BJ (cell line): ENCODE results near the gene MARCHF4. TPM values are rescaled to one million over a fixed set of nuclear protein-coding genes. Genes with fewer than 3 reads are reported as not detected.

ENCODE experiments used
- CTCF ChIA-PET: fragments of 350-600 bp; formaldehyde crosslinking; extraction: SDS; loops from one replicate; lab custom pipeline; 2021; ENCODE audit warnings: antibody characterized with exemption, inconsistent platforms; lab: Yijun Ruan, JAX
- POLR2A ChIA-PET: fragments of 300-600 bp; sonication (Branson Sonifier 250); formaldehyde crosslinking; extraction: SDS; loops from one replicate; lab custom pipeline; 2021; ENCODE audit warnings: antibody characterized with exemption; lab: Charles Lee
- DNase-seq: peaks from one replicate; pipeline ENCODE4 v3.0.0-alpha.2; 2011; ENCODE audit warnings: low read depth
- H3K27me3 ChIP-seq: 2 replicates; pipeline ENCODE4 v1.6.0; 2011; ENCODE audit warnings: low read length; ENCODE audit not compliant: control insufficient read depth, insufficient read depth
- H3K36me3 ChIP-seq: 2 replicates; pipeline ENCODE4 v1.5.1; 2011; ENCODE audit warnings: low read length; ENCODE audit not compliant: control insufficient read depth, insufficient read depth
- H3K4me3 ChIP-seq: 2 replicates; pipeline ENCODE4 v1.5.1; 2011; ENCODE audit warnings: low read depth, mild to moderate bottlenecking, control low read depth, low read length
- polyA plus RNA-seq: library from polyadenylated mRNA; depleted of rRNA; stranded (reverse); fragments of >200 nt; gene quantifications from 2 replicates; pipeline ENCODE4 v1.2.3, GENCODE V29; 2011
- TF ChIP-seq, protein P1 (sequence below): IDR thresholded peaks from 2 replicates; pipeline ENCODE4 v1.5.1; 2011; ENCODE audit warnings: low read depth, mild to moderate bottlenecking, control low read depth, inconsistent platforms, low read length, moderate library complexity; ENCODE audit not compliant: insufficient read depth

The MARCHF4 gene
- polyA plus RNA-seq, 1 experiment: 9.7 TPM

GRCh38 chr2:216355711-216356110 is 16.6 kb downstream of the MARCHF4 start:
- CTCF ChIA-PET: no interaction called here
- POLR2A ChIA-PET: no interaction called here
- no peak for DNase-seq
- TF ChIP-seq, protein P1, sequence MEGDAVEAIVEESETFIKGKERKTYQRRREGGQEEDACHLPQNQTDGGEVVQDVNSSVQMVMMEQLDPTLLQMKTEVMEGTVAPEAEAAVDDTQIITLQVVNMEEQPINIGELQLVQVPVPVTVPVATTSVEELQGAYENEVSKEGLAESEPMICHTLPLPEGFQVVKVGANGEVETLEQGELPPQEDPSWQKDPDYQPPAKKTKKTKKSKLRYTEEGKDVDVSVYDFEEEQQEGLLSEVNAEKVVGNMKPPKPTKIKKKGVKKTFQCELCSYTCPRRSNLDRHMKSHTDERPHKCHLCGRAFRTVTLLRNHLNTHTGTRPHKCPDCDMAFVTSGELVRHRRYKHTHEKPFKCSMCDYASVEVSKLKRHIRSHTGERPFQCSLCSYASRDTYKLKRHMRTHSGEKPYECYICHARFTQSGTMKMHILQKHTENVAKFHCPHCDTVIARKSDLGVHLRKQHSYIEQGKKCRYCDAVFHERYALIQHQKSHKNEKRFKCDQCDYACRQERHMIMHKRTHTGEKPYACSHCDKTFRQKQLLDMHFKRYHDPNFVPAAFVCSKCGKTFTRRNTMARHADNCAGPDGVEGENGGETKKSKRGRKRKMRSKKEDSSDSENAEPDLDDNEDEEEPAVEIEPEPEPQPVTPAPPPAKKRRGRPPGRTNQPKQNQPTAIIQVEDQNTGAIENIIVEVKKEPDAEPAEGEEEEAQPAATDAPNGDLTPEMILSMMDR: no peak
- Histone ChIP-seq H3K27me3 (no peaks in the 10 kb centered on the region), H3K4me3 (no peak overlapping the region), H3K36me3 (no peaks in the 10 kb centered on the region; the same call in 1 of the 2 replicates)

DNA sequence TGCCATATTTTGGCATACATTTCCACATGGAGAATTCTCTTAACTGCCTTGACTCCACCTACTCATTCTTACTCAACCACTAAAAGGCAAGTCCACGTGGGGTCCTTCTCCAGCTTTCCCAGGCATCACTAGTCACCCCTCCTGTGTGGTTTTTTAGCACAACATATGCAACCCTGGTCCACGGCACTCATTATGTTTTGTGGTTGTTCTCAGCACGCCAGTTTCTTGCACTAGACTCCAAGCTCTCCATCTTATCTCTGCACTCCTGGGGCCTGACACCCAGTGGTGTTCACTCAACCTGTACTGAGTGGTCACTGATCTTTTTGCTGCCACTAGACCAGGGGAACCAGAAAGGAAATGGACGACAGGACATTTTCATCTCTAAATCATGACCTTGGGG is 18.0 kb downstream of the MARCHF4 start:
- H3K4me3 ChIP-seq: no peak overlapping the region
- no peaks in the 10 kb centered on the region; the same call in 1 of the 2 replicates for H3K36me3 ChIP-seq
- no peak for DNase-seq
- ChIA-PET POLR2A (no interaction called here), CTCF (no interaction called here)
- TF ChIP-seq, protein P1: no peak
- H3K27me3 ChIP-seq: no peaks in the 10 kb centered on the region

GRCh38 chr2:216352653-216353270 is 19.5 kb downstream of the MARCHF4 start:
- no peak for DNase-seq
- Histone ChIP-seq H3K36me3 (no peaks in the 10 kb centered on the region), H3K4me3 (no peak overlapping the region), H3K27me3 (no peaks in the 10 kb centered on the region)
- CTCF ChIA-PET: interaction anchor here (1.2 kb wide), 1 partner anchor 16 kb away, joined by 3 read pairs; no protein-coding TSS in a partner anchor
- POLR2A ChIA-PET: no interaction called here
- TF ChIP-seq, protein P1: no peak

- POLR2A ChIA-PET: no interaction called here
- no peaks in the 10 kb centered on the region for H3K27me3 ChIP-seq
- H3K4me3 ChIP-seq: no peak overlapping the region
- DNase-seq: no peak
- TF ChIP-seq, protein P1: no peak
- CTCF ChIA-PET: interaction anchor here (1.9 kb wide), 1 partner anchor 11 kb away, joined by 4 read pairs; no protein-coding TSS in a partner anchor
- H3K36me3 ChIP-seq: no peaks in the 10 kb centered on the region
These were observed 20.9 kb downstream of the MARCHF4 start for GRCh38 chr2:216351172-216351925.

DNA sequence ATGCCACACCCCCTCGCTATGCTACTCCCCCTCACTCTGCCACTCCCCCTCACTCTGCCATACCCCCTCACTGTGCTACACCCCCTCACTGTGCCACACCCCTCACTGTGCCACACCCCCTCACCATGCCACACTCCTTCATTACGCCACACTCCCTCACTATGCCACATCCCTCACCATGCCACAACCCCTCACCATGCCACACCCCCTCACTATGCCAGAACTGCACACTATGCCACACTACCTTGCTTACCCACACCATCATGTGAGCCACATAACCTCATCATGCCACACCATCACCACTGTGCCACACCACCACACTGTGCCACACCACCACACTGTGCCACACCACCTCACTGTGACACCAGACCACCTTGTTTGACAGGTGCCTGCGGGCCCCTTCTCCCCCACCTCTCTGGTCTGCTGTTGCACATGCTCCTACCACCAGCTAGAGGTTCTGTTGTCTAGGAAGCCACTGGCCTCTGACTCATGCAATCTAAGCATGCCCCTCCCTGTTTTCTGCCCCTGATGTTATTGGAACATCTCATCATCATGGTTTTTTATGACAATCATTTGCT is 22.0 kb downstream of the MARCHF4 start:
- ChIA-PET POLR2A (interaction anchor here (0.6 kb wide), 1 partner anchor 152 kb away, joined by 3 read pairs; no protein-coding TSS in a partner anchor), CTCF (interaction anchor here (1.9 kb wide), 1 partner anchor 10 kb away, joined by 4 read pairs; no protein-coding TSS in a partner anchor)
- no peaks in the 10 kb centered on the region for H3K27me3 ChIP-seq
- no peak for DNase-seq
- H3K4me3 ChIP-seq: no peak overlapping the region
- TF ChIP-seq, protein P1: no peak
- H3K36me3 ChIP-seq: no peaks in the 10 kb centered on the region
